IMR-90 (cell line): ENCODE measurements around the gene DNAAF3. TPM values are rescaled to one million over a fixed set of nuclear protein-coding genes. Genes with fewer than 3 reads are reported as not detected.

Experiments
- ATAC-seq: fragments of 200-7000 bp; cut with Tn5 transposase; 2 replicates; pipeline ENCODE4 v1.9.1; 2020; ENCODE audit warnings: low read depth, mild to moderate bottlenecking, moderate library complexity
- BruUV-seq: library from RNA; stranded (reverse); fragments of 400-500 nt; replicated peaks from 2 replicates; lab custom pipeline; 2021; lab: Mats Ljungman, UMichigan
- CTCF ChIA-PET: fragments of 300-600 bp; formaldehyde crosslinking; extraction: SDS; loops from one replicate; lab custom pipeline; 2021; ENCODE audit warnings: antibody characterized with exemption; lab: Yijun Ruan, JAX
- POLR2A ChIA-PET: fragments of 300-600 bp; sonication (Branson Sonifier 250); formaldehyde crosslinking; loops from one replicate; lab custom pipeline; 2022; ENCODE audit warnings: antibody characterized with exemption; ENCODE audit not compliant: unreplicated experiment; lab: Charles Lee
- DNase-seq: peaks from one replicate; pipeline ENCODE4 v3.0.0; 2013
- H2AFZ ChIP-seq: replicated peaks from 2 replicates; pipeline ENCODE3; 2013; ENCODE audit warnings: low read length, mild to moderate bottlenecking; ENCODE audit not compliant: poor library complexity
- H2AK5ac ChIP-seq: 2 replicates; pipeline ENCODE4 v1.6.1; 2013; ENCODE audit warnings: low read depth, low read length, inconsistent platforms
- H2AK9ac ChIP-seq: replicated peaks from 2 replicates; pipeline ENCODE3; 2013; ENCODE audit warnings: mild to moderate bottlenecking, low read depth, low read length, moderate library complexity; ENCODE audit not compliant: poor library complexity
- H2BK120ac ChIP-seq: 2 replicates; pipeline ENCODE4 v1.6.1; 2013; ENCODE audit warnings: low read depth, low read length, inconsistent platforms
- H2BK15ac ChIP-seq: 3 replicates; pipeline ENCODE4 v1.6.1; 2013; ENCODE audit warnings: low read depth, low read length, inconsistent platforms
- H2BK20ac ChIP-seq: 2 replicates; pipeline ENCODE4 v1.6.1; 2013; ENCODE audit warnings: low read depth, mild to moderate bottlenecking, inconsistent platforms, low read length, moderate library complexity
- H2BK5ac ChIP-seq: 2 replicates; pipeline ENCODE4 v1.6.1; 2013; ENCODE audit warnings: mild to moderate bottlenecking, low read depth, low read length, inconsistent platforms; ENCODE audit not compliant: poor library complexity, severe bottlenecking
- H3K14ac ChIP-seq: replicated peaks from 2 replicates; pipeline ENCODE4 v1.6.1; 2013; ENCODE audit warnings: low read depth, low read length, inconsistent platforms
- H3K18ac ChIP-seq: 2 replicates; pipeline ENCODE4 v1.6.1; 2013; ENCODE audit warnings: low read depth, low read length, control low read depth
- H3K23ac ChIP-seq: 2 replicates; pipeline ENCODE4 v1.6.1; 2013; ENCODE audit warnings: low read depth, low read length, inconsistent platforms
- H3K27ac ChIP-seq: 2 replicates; pipeline ENCODE4 v1.5.1; 2013; ENCODE audit warnings: mild to moderate bottlenecking, control low read depth, low read length; ENCODE audit not compliant: insufficient read depth
- H3K27me3 ChIP-seq: 2 replicates; pipeline ENCODE4 v1.6.1; 2013; ENCODE audit warnings: low read length; ENCODE audit not compliant: control insufficient read depth, insufficient read depth
- H3K36me3 ChIP-seq: 2 replicates; pipeline ENCODE4 v1.6.1; 2013; ENCODE audit warnings: low read length, mixed read lengths; ENCODE audit not compliant: control insufficient read depth, insufficient read depth
- H3K4ac ChIP-seq: 2 replicates; pipeline ENCODE4 v1.6.1; 2013; ENCODE audit warnings: low read depth, low read length, inconsistent platforms
- H3K4me1 ChIP-seq: 2 replicates; pipeline ENCODE4 v1.6.1; 2013; ENCODE audit warnings: low read length, mixed read lengths; ENCODE audit not compliant: control insufficient read depth, insufficient read depth
- H3K4me2 ChIP-seq: 2 replicates; pipeline ENCODE4 v1.6.1; 2013; ENCODE audit warnings: low read depth, mild to moderate bottlenecking, control low read depth, low read length, moderate library complexity
- H3K4me3 ChIP-seq: 2 replicates; pipeline ENCODE4 v1.5.1; 2013; ENCODE audit warnings: low read depth, mild to moderate bottlenecking, control low read depth, low read length, moderate library complexity; ENCODE audit not compliant: insufficient read depth
- H3K56ac ChIP-seq: 2 replicates; pipeline ENCODE4 v1.6.1; 2013; ENCODE audit warnings: low read length, inconsistent platforms; ENCODE audit not compliant: insufficient read depth; ENCODE audit errors: extremely low read depth
- H3K79me1 ChIP-seq, 2 experiments: 2 replicates each; pipeline ENCODE4 v1.6.1; 2013; ENCODE audit warnings: low read length in 2 of 2, inconsistent platforms in 1 of 2, low read depth in 1 of 2
- H3K9ac ChIP-seq: 2 replicates; pipeline ENCODE4 v1.6.1; 2013; ENCODE audit warnings: low read depth, low read length, control low read depth
- H3K9me1 ChIP-seq: 2 replicates; pipeline ENCODE4 v1.6.1; 2013; ENCODE audit warnings: low read length, inconsistent platforms; ENCODE audit not compliant: insufficient read depth
- H3K9me3 ChIP-seq: 2 replicates; pipeline ENCODE4 v1.6.1; 2013; ENCODE audit warnings: low read length; ENCODE audit not compliant: control insufficient read depth, insufficient read depth
- H4K20me1 ChIP-seq: 2 replicates; pipeline ENCODE4 v1.6.1; 2013; ENCODE audit warnings: low read length, inconsistent platforms; ENCODE audit not compliant: insufficient read depth
- H4K5ac ChIP-seq: 2 replicates; pipeline ENCODE4 v1.6.1; 2013; ENCODE audit warnings: mild to moderate bottlenecking, low read depth, low read length, control low read depth
- H4K8ac ChIP-seq, 2 experiments: 2 replicates each; pipeline ENCODE4 v1.6.1; 2013; ENCODE audit warnings: low read depth in 2 of 2, low read length in 2 of 2, control low read depth in 1 of 2, inconsistent platforms in 1 of 2
- H4K91ac ChIP-seq: 2 replicates; pipeline ENCODE4 v1.6.1; 2013; ENCODE audit warnings: low read depth, low read length, inconsistent platforms; ENCODE audit not compliant: insufficient read depth
- ELK1 ChIP-seq: fragments of 150-350 bp; IDR thresholded peaks from 2 replicates; pipeline ENCODE4 v1.6.1; 2016; ENCODE audit warnings: low read depth, mild to moderate bottlenecking, low read length, moderate library complexity, borderline replicate concordance
- MAFK ChIP-seq: IDR thresholded peaks from 2 replicates; pipeline ENCODE4 v1.6.1; 2012; ENCODE audit warnings: low read depth, low read length, improper control_type of control experiment
- MAZ ChIP-seq: IDR thresholded peaks from 2 replicates; pipeline ENCODE4 v1.6.1; 2012; ENCODE audit warnings: low read depth, mild to moderate bottlenecking, low read length, improper control_type of control experiment, moderate library complexity, borderline replicate concordance
- MXI1 ChIP-seq: IDR thresholded peaks from 2 replicates; pipeline ENCODE4 v1.6.1; 2012; ENCODE audit warnings: low read depth, mild to moderate bottlenecking, low read length, moderate library complexity, borderline replicate concordance
- WGBS, 2 experiments: methylation state at CpG; one replicate each; pipeline versions ENCODE4 v1.1.5 to v1.1.7; 2013; ENCODE audit warnings: missing lambda C conversion rate in 2 of 2; ENCODE audit not compliant: insufficient read length in 1 of 2; ENCODE audit errors: extremely low coverage in 2 of 2; 5-methylcytosine and 5-hydroxymethylcytosine counted together
- dilution Hi-C: fragments of 300-500 bp; cut with HindIII; formaldehyde crosslinking; loops from one replicate; pipeline ENCODE4 v1.14.3; 2018; ENCODE audit warnings: low sequenced_read_pairs; ENCODE audit not compliant: unreplicated experiment
- in situ Hi-C: fragments of 300-500 bp; cut with MboI; formaldehyde crosslinking; loops from 3 replicates; pipeline ENCODE4 v1.14.3; 2019; ENCODE audit warnings: low sequenced_read_pairs, inconsistent platforms, mixed read lengths
- intact Hi-C: fragments of 100-400 bp; cut with micrococcal nuclease; formaldehyde crosslinking; loops from 2 replicates; pipeline ENCODE4 v1.10.0; 2022
- polyA plus RNA-seq, 3 experiments: library from polyadenylated mRNA; depleted of rRNA; stranded (reverse); fragments of >200 nt; gene quantifications; 2 replicates each; pipeline ENCODE4 v1.2.3, GENCODE V29; 2012; ENCODE audit warnings: low replicate concordance in 1 of 3
- total RNA-seq: library from RNA; depleted of rRNA; stranded (reverse); fragments of >200 nt; gene quantifications from 2 replicates; pipeline ENCODE4 v1.2.3, GENCODE V29; 2012

The DNAAF3 gene
- total and polyA plus RNA-seq, 2 of the 4 experiments (the other 2 are of a cell fraction): 0.34 TPM; not detected in 1

- 6% methylated on average over 29 of the region's 61 CpGs; no CpG with 5 or more reads in 1 of the 2 experiments for WGBS, 2 experiments
Observed at GRCh38 chr19:55178781-55179599, 12.6 kb upstream of the DNAAF3 start.

More at GRCh38 chr19:55178781-55179599, 12.6 kb upstream of the DNAAF3 start:
- dilution Hi-C loops (no loop called here), in situ Hi-C loops (no loop called here), intact Hi-C loops (loop anchor here (1.0 kb wide), 1 partner anchor 37 kb away; no protein-coding TSS in a partner anchor)
- Histone ChIP-seq H4K91ac (no peak overlapping the region; the same call in 1 of the 2 replicates), H3K4me2 (peak overlapping the region; percentile 98), H3K18ac (no peak overlapping the region), H4K20me1 (peaks cover 12% of the 10 kb centered on the region), H3K27me3 (peaks cover 34% of the 10 kb centered on the region), H2AK5ac (no peak overlapping the region; the same call in 1 of the 2 replicates), H3K9ac (no peak overlapping the region), H3K9me1 (no peaks in the 10 kb centered on the region), H2AFZ (peak overlapping the region; percentile 92), H2BK5ac (no peak overlapping the region), H2AK9ac (peak overlapping the region; percentile 70), H3K4me1 (peaks cover 4% of the 10 kb centered on the region), H2BK120ac (no peak overlapping the region), H3K4ac (no peak overlapping the region), H3K36me3 (no peaks in the 10 kb centered on the region), H3K56ac (no peak overlapping the region), H4K5ac (no peak overlapping the region), H3K79me1 (no peaks in the 10 kb centered on the region), H3K4me3 (peak overlapping the region; percentile 49), H3K27ac (no peak overlapping the region), H3K9me3 (no peaks in the 10 kb centered on the region), H4K8ac (no peak overlapping the region), H2BK15ac (no peak overlapping the region), H3K14ac (no peak overlapping the region), H3K23ac (no peak overlapping the region), H2BK20ac (no peak overlapping the region)
- ChIA-PET CTCF (no interaction called here), POLR2A (no interaction called here)
- TF ChIP-seq MXI1 (peak; percentile 91), MAZ (peak; percentile 81; the same call in 1 of the 2 replicates), MAFK (no peak), ELK1 (no peak)
- no TSS peak for BruUV-seq
- DNase-seq (peak; percentile 77), ATAC-seq (peak; percentile 83)
